K562 (cell line): ENCODE measurements around the gene LRRC74B. TPM values are rescaled to one million over a fixed set of nuclear protein-coding genes. Genes with fewer than 3 reads are reported as not detected.

Experiments used
- ID3 ChIP-seq, 2 experiments: fragments of 250-450 bp in 1 of 2; fragments of 450-650 bp in 1 of 2; sonication (Bioruptor Pico) in 1 of 2; IDR thresholded peaks; 2 replicates each; pipeline versions ENCODE4 v1.6.1 to v1.8.0; 2016 to 2021; ENCODE audit warnings: mild to moderate bottlenecking in 2 of 2, moderate library complexity in 2 of 2, missing compliant biosample characterization in 1 of 2, missing genetic modification characterization in 1 of 2
- MAX ChIP-seq: sonication (generic); formaldehyde crosslinking; IDR thresholded peaks from 2 replicates; pipeline ENCODE4 v1.9.0; 2022; ENCODE audit warnings: mild to moderate bottlenecking, missing genetic modification reagents
- RREB1 ChIP-seq: fragments of 250-450 bp; sonication (Bioruptor Pico); IDR thresholded peaks from 2 replicates; pipeline ENCODE4 v1.4.0; 2020
- polyA plus RNA-seq, 8 experiments: library from polyadenylated mRNA; depleted of rRNA in 4 of 8; stranded (reverse) in 5 of 8; unstranded in 3 of 8; fragments of >200 nt; fragmentation: Nextera tagmentation in 2 of 8; fragmentation: Illumina TruSeq in 1 of 8; extraction: Ambion mirVana in 2 of 8; extraction: Trizol in 1 of 8; gene quantifications; 2 replicates each; pipeline versions ENCODE4 v1.2.1 to v1.2.3, GENCODE V29; 2011 to 2014; ENCODE audit warnings: inconsistent platforms in 1 of 8, missing spikeins in 1 of 8
- total RNA-seq, 7 experiments: library from RNA; depleted of rRNA in 6 of 7; stranded (reverse); fragments of >200 nt in 6 of 7; fragmentation: Illumina TruSeq in 2 of 7; extraction: Trizol in 2 of 7; gene quantifications; 2 replicates each; pipeline versions ENCODE4 v1.2.1 to v1.2.3, GENCODE V29; 2011 to 2021; ENCODE audit warnings: low replicate concordance in 1 of 7

Gene LRRC74B
- total and polyA plus RNA-seq, 9 of the 15 experiments (the other 6 are each of a cell fraction or from before 2014, with no cell fraction given): not detected

GRCh38 chr22:21054714-21055563 is 9.2 kb downstream of the LRRC74B start (continued):
- TF ChIP-seq RREB1 (CRISPR knock-in tag) (no peak), MAX (CRISPR knock-in tag) (no peak), ID3 (CRISPR knock-in tag; IDR thresholded peaks at IDR 0.05) (no peak), ID3 (tag; IDR thresholded peaks at IDR 0.05) (no peak)
